CD8-positive, alpha-beta memory T cell (primary cell): Measurements from ENCODE around the gene CHPF. TPM values are rescaled to one million over a fixed set of nuclear protein-coding genes. Genes with fewer than 3 reads are reported as not detected.
A peak's percentile ranks its signal among the peaks of the same experiment; 100 is the strongest.

ENCODE experiments used
- CTCF ChIA-PET: fragments of 350-600 bp; sonication (Branson Sonifier 250); formaldehyde crosslinking; loops from one replicate; lab custom pipeline; 2021; ENCODE audit warnings: antibody characterized with exemption; lab: Charles Lee
- POLR2A ChIA-PET: fragments of 350-600 bp; sonication (Branson Sonifier 250); formaldehyde crosslinking; loops from one replicate; lab custom pipeline; 2021; ENCODE audit warnings: antibody characterized with exemption; lab: Charles Lee
- DNase-seq, 5 donors: peaks; one replicate each; pipeline versions ENCODE4 v3.0.0 to v3.0.0-alpha.2; 2020 to 2022; ENCODE audit warnings: mixed read lengths in 1 of 5
- H3K27ac ChIP-seq: one replicate; pipeline ENCODE4 v1.7.0; 2013; ENCODE audit warnings: low read depth, mild to moderate bottlenecking, low read length, moderate library complexity
- H3K27me3 ChIP-seq: 2 replicates; pipeline ENCODE4 v1.7.0; 2013; ENCODE audit warnings: low read length, mild to moderate bottlenecking; ENCODE audit not compliant: insufficient read depth, poor library complexity, severe bottlenecking
- H3K36me3 ChIP-seq: 2 replicates; pipeline ENCODE4 v1.7.0; 2013; ENCODE audit warnings: mild to moderate bottlenecking, low read length, moderate library complexity; ENCODE audit not compliant: insufficient read depth
- H3K4me1 ChIP-seq: 2 replicates; pipeline ENCODE4 v1.7.0; 2013; ENCODE audit warnings: mild to moderate bottlenecking, low read length, moderate library complexity; ENCODE audit not compliant: insufficient read depth
- H3K4me3 ChIP-seq: 2 replicates; pipeline ENCODE4 v1.7.0; 2013; ENCODE audit warnings: mild to moderate bottlenecking, low read length
- H3K9me3 ChIP-seq: 2 replicates; pipeline ENCODE4 v1.7.0; 2013; ENCODE audit warnings: mild to moderate bottlenecking, low read length
- H3K27ac Mint-ChIP-seq, 8 donors: one replicate each; pipeline ENCODE4 v1.8.0; 2020 to 2021; ENCODE audit warnings: mixed read lengths in 8 of 8, mild to moderate bottlenecking in 6 of 8, inconsistent platforms in 3 of 8, moderate library complexity in 3 of 8
- H3K27me3 Mint-ChIP-seq, 2 donors: one replicate each; pipeline ENCODE4 v1.8.0; 2020 to 2021; ENCODE audit warnings: mixed read lengths in 2 of 2, mild to moderate bottlenecking in 1 of 2, moderate library complexity in 1 of 2
- H3K36me3 Mint-ChIP-seq, 3 donors: one replicate each; pipeline ENCODE4 v1.8.0; 2020 to 2021; ENCODE audit warnings: mixed read lengths in 3 of 3, inconsistent platforms in 1 of 3, mild to moderate bottlenecking in 1 of 3
- H3K4me1 Mint-ChIP-seq, 3 donors: one replicate each; pipeline ENCODE4 v1.8.0; 2020 to 2021; ENCODE audit warnings: mixed read lengths in 3 of 3, inconsistent platforms in 1 of 3, mild to moderate bottlenecking in 1 of 3
- H3K4me3 Mint-ChIP-seq, 7 donors: one replicate each; pipeline ENCODE4 v1.8.0; 2020 to 2021; ENCODE audit warnings: mixed read lengths in 7 of 7, mild to moderate bottlenecking in 6 of 7, moderate library complexity in 4 of 7, inconsistent platforms in 2 of 7
- H3K9me3 Mint-ChIP-seq, 5 donors: one replicate each; pipeline ENCODE4 v1.8.0; 2020 to 2022; ENCODE audit warnings: mixed read lengths in 5 of 5, mild to moderate bottlenecking in 3 of 5, moderate library complexity in 2 of 5, inconsistent platforms in 1 of 5
- polyA plus RNA-seq: library from polyadenylated mRNA; unstranded; fragments of 300-500 nt; fragmentation: Illumina TruSeq; gene quantifications from one replicate; pipeline ENCODE4 v1.2.3, GENCODE V29; 2021
- total RNA-seq, 2 experiments: library from RNA; stranded (reverse); gene quantifications; one replicate each; pipeline ENCODE4 v1.2.3, GENCODE V29; 2021

Gene CHPF
- total and polyA plus RNA-seq, 3 experiments from 2014 or later, result 8.7 to 36.5 (median 32.9) TPM

DNA sequence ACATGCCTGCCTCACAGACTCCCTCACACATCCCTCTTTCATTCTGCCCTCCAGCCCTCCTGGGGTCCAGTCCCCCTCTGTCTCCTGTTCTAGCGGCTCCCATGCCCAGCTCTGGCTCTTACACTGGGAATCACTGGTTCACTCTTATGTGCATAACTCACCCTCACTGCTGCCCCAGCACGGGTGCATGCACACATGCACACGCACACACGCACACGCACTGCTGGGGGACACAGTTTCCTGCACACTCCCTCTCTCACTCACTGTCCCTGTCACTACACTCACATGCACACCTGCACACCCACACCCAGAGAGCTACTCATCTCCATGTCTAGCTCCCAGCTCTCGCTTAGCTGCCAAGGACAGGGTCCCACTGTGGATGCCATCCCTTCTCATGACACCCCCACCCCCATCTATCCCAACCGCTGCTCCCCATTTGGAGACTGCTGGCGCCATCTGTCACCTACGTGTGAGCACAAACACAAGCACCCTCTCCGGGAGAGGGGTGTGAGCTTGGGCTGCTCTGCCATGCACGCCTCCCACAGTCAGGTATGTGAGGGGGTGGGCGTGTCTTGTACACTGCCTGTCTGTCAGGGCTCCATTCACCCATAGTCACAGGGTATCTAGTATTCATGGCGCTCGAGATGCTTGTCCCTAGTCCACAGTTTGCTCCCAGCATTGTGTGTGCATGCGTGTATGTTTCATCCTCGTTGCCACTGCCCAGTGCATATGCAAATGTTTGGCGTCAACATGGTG lies 27.6 kb downstream of the CHPF start:
- no peak overlapping the region for H3K4me3 Mint-ChIP-seq
- Histone ChIP-seq H3K27me3 (peaks cover 12% of the 10 kb centered on the region), H3K4me1 (no peaks in the 10 kb centered on the region)

DNA sequence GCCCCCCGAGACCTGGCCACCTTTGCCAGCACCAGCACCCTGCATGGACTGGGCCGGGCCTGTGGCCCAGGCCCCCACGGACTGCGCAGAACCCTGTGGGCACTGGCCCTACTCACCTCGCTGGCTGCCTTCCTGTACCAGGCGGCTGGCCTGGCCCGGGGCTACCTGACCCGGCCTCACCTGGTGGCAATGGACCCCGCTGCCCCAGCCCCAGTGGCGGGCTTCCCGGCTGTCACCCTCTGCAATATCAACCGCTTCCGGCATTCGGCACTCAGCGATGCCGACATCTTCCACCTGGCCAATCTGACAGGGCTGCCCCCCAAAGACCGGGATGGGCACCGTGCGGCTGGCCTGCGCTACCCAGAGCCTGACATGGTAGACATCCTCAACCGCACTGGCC lies 28.8 kb downstream of the CHPF start:
- Histone ChIP-seq H3K36me3 (no peaks in the 10 kb centered on the region), H3K27ac (no peak overlapping the region), H3K27me3 (peaks cover 12% of the 10 kb centered on the region), H3K4me3 (no peak overlapping the region), H3K4me1 (peaks cover 6% of the 10 kb centered on the region), H3K9me3 (no peaks in the 10 kb centered on the region)
- H3K27ac Mint-ChIP-seq, result no peak overlapping the region
- H3K27me3 Mint-ChIP-seq, result peaks cover 68 to 89% of the 10 kb centered on the region in 2 donors
- peaks cover 0 to 4% (median 0%) of the 10 kb centered on the region in 5 donors for H3K9me3 Mint-ChIP-seq
- no peak for DNase-seq
- CTCF ChIA-PET, result interaction anchor here (1.4 kb wide), 1 partner anchor 14 kb away, joined by 3 read pairs; no protein-coding TSS in a partner anchor
- H3K36me3 Mint-ChIP-seq, result peaks cover 0 to 4% (median 0%) of the 10 kb centered on the region in 3 donors
- H3K4me3 Mint-ChIP-seq, result no peak overlapping the region
- peaks cover 14 to 34% (median 16%) of the 10 kb centered on the region in 3 donors for H3K4me1 Mint-ChIP-seq
- POLR2A ChIA-PET, result no interaction called here

More for the DNA sequence above, 27.6 kb downstream of the CHPF start:
- Histone ChIP-seq H3K4me3 (no peak overlapping the region), H3K36me3 (no peaks in the 10 kb centered on the region), H3K27ac (peak overlapping the region; percentile 47), H3K9me3 (no peaks in the 10 kb centered on the region)
- peaks cover 63 to 89% of the 10 kb centered on the region in 2 donors for H3K27me3 Mint-ChIP-seq
- peaks cover 9 to 26% (median 10%) of the 10 kb centered on the region in 3 donors for H3K4me1 Mint-ChIP-seq
- peaks cover 0 to 4% (median 0%) of the 10 kb centered on the region in 3 donors for H3K36me3 Mint-ChIP-seq
- H3K27ac Mint-ChIP-seq, result peak overlapping the region in 1 of 8 donors; percentile 48
- no peak for DNase-seq
- ChIA-PET CTCF (no interaction called here), POLR2A (no interaction called here)
- H3K9me3 Mint-ChIP-seq, result peaks cover 0 to 2% (median 0%) of the 10 kb centered on the region in 5 donors

DNA sequence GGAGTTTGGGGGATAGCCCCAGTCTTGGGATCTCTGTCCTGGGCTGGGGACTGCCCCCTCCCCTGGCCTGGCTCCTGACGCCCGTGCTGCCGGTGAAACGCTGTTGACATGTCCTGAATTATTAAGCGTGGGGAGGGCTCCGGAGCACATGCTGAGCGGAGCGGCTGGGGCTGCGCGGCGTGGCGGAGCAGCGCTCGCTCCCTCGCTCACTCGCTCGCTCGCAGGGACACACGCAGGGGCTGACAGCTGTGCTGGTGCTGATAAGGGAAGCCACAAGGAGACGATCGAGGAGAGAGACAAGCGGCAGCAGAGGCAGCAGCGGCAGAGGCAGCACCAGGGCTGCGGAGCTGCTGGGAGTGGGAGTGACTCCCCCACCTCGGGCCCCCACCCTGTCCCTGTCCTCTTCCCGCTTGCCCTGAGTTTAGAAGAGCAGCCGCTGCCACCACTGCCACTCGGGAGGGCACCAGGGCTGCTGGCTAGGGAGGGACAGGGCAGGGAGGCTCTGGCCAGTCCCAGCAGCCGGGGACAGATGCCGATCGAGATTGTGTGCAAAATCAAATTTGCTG lies 29.3 kb downstream of the CHPF start, which contains the start of gene ASIC4:
ASIC4 (plus strand) TSS at position 287 of the 566 bp plus-strand sequence; CDS start at position 530, 243 bp downstream.
- H3K9me3 Mint-ChIP-seq, result peaks cover 0 to 4% (median 0%) of the 10 kb centered on the region in 5 donors
- POLR2A ChIA-PET, result no interaction called here
- H3K27ac Mint-ChIP-seq, result peak within 1 kb of the TSS in 1 of 8 donors; percentile 49

DNA sequence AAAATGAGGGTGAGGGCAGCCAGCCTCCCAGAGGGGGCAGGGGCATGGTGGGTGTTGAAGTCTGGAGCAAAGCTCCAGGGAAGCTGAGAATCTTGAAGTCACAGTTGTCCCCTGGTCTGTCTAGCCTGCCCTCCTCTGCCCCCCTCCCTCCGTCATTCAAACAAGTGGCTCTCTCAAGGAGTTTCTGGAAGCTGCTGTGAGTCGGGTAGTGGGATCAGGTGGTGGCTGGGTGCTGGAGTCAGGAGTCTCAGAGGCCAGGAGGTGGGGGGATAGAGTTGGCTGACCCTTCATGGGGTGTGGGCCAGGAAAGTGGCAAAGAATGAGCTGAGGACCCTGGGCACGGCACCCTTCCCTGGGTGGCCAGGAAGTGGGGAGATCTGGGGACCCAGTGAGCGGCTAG lies 29.8 kb downstream of the CHPF start:
- H3K4me3 ChIP-seq, result no peak overlapping the region
- H3K9me3 Mint-ChIP-seq, result peaks cover 0 to 4% (median 0%) of the 10 kb centered on the region in 5 donors
- no peak overlapping the region for H3K27ac Mint-ChIP-seq
- H3K27me3 ChIP-seq, result peaks cover 12% of the 10 kb centered on the region
- peaks cover 67 to 87% of the 10 kb centered on the region in 2 donors for H3K27me3 Mint-ChIP-seq
- no peak for DNase-seq
- ChIA-PET POLR2A (no interaction called here), CTCF (interaction anchor here (1.0 kb wide), 1 partner anchor 16 kb away, joined by 5 read pairs; no protein-coding TSS in a partner anchor)
- peaks cover 15% of the 10 kb centered on the region for H3K4me1 ChIP-seq
- H3K4me1 Mint-ChIP-seq, result peaks cover 17 to 42% (median 20%) of the 10 kb centered on the region in 3 donors
- H3K4me3 Mint-ChIP-seq, result peak overlapping the region in 4 of 7 donors; percentile 3 to 47 (median 41)
- H3K36me3 Mint-ChIP-seq, result no peaks in the 10 kb centered on the region
- H3K27ac ChIP-seq, result peak overlapping the region; percentile 31
- H3K36me3 ChIP-seq, result no peaks in the 10 kb centered on the region
- H3K9me3 ChIP-seq, result no peaks in the 10 kb centered on the region

More for the DNA sequence above, 29.3 kb downstream of the CHPF start, which contains the start of gene ASIC4:
- Histone ChIP-seq H3K27me3 (peaks cover 12% of the 10 kb centered on the region), H3K36me3 (no peaks in the 10 kb centered on the region), H3K4me3 (no peak within 1 kb of the TSS), H3K9me3 (no peaks in the 10 kb centered on the region), H3K4me1 (peaks cover 11% of the 10 kb centered on the region), H3K27ac (peak within 1 kb of the TSS; percentile 31)
- peaks cover 0 to 2% (median 0%) of the 10 kb centered on the region in 3 donors for H3K36me3 Mint-ChIP-seq
- peaks cover 17 to 40% (median 20%) of the 10 kb centered on the region in 3 donors for H3K4me1 Mint-ChIP-seq
- DNase-seq, result no peak
- H3K4me3 Mint-ChIP-seq, result peak within 1 kb of the TSS in 4 of 7 donors; percentile 37 to 70 (median 46)
- CTCF ChIA-PET, result interaction anchor here (1.0 to 1.4 kb wide), 2 partner anchors 14 to 16 kb away, joined by 3 to 5 read pairs; no protein-coding TSS in a partner anchor
- H3K27me3 Mint-ChIP-seq, result peaks cover 69 to 90% of the 10 kb centered on the region in 2 donors

DNA sequence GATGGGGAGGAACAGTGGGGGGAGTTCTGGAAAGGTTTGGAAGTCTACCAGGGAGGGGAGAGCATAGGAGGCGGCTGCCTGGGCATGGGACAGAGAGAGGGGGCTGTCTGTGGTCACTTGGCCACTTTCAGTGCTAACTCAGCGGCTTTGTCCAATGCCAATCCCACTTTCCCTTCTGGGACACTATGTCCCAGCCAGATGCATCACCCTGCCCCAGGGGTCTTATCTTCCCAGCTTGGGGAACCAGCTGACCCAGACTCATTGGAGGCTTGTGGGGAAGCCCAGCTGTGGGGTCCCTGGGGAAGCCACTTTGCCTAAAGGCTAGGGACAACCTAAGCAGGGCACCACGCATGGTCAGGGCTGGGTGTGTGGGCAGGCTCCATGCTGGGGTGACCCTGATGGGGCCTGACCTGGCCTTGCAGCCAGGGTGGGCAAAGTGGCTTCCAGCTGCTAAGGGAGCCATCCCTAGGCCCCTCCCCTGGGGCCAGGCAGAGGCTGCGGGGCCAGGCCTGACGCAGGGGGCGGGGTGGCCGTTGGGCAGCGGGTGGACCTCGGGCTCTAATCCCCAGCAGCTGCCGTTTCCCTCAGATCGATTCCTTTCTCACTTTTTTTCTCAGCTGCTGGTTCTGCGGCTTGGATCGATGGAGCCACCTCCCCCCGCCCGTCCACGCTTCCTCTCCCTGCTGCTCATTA lies 30.9 kb downstream of the CHPF start:
- Histone ChIP-seq H3K9me3 (no peaks in the 10 kb centered on the region), H3K36me3 (no peaks in the 10 kb centered on the region), H3K4me3 (no peak overlapping the region), H3K27ac (no peak overlapping the region), H3K4me1 (peaks cover 15% of the 10 kb centered on the region), H3K27me3 (peaks cover 12% of the 10 kb centered on the region)
- Mint-ChIP-seq H3K4me1 (peaks cover 17 to 42% (median 20%) of the 10 kb centered on the region in 3 donors), H3K27me3 (peaks cover 64 to 80% of the 10 kb centered on the region in 2 donors), H3K36me3 (peaks cover 0 to 2% (median 0%) of the 10 kb centered on the region in 3 donors), H3K27ac (no peak overlapping the region), H3K9me3 (peaks cover 0 to 4% (median 0%) of the 10 kb centered on the region in 5 donors), H3K4me3 (no peak overlapping the region)
- CTCF ChIA-PET, result interaction anchor here (1.7 to 6.7 kb wide), 3 partner anchors 17 to 29 kb away, joined by 8 to 36 read pairs (median 12); partner anchors contain the start of gene GMPPA
- POLR2A ChIA-PET, result no interaction called here
- no peak for DNase-seq

DNA sequence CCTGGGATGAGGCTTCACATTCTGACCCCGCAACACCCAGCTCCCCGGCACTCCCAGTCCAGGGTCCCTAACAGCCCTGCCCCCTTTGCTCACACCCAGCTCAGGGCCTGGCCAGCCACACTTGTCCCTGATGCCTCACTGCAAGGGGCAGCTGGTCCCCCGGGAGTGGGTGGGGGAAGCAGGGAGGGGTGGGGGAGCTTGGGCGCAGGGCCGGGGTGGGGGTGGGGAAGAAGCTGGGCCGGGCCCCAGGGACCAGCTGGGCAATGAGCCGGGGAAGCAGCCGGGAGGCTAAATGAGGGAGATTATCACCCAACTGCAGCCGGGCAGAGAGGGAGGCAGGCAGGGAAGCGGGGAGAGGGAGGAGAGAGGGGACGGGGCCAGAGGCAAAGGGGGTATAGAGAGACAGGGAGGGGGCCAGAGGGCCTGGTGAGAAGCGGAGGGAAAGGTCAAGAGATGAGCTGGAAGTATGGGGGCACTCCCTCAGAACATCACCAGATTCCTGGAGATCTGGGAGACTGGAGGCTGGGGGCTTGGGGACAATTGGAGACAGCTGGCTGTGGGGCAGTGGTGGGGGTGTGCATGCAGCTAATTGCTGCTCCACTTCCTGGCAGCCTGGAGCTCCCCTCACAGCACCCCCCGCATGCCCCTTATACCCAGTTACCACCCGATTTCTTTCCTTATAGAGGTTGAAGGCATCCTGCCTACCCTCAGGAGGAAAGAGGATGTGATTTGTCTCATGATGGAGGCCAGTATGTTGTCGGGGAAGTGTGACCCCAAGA lies 31.9 kb downstream of the CHPF start:
- H3K27ac ChIP-seq, result no peak overlapping the region
- no peak overlapping the region for H3K27ac Mint-ChIP-seq
- H3K4me3 Mint-ChIP-seq, result peak overlapping the region in 1 of 7 donors; percentile 4
- no peak overlapping the region for H3K4me3 ChIP-seq
- ChIA-PET CTCF (interaction anchor here (0.9 to 6.7 kb wide), 4 partner anchors 14 to 30 kb away, joined by 4 to 36 read pairs (median 10); partner anchors contain the start of gene GMPPA), POLR2A (no interaction called here)
- H3K9me3 Mint-ChIP-seq, result peaks cover 0 to 4% (median 0%) of the 10 kb centered on the region in 5 donors
- H3K9me3 ChIP-seq, result no peaks in the 10 kb centered on the region
- peaks cover 12% of the 10 kb centered on the region for H3K27me3 ChIP-seq
- no peak for DNase-seq
- peaks cover 15% of the 10 kb centered on the region for H3K4me1 ChIP-seq
- H3K4me1 Mint-ChIP-seq, result peaks cover 17 to 42% (median 20%) of the 10 kb centered on the region in 3 donors
- H3K27me3 Mint-ChIP-seq, result peaks cover 54 to 74% of the 10 kb centered on the region in 2 donors
- H3K36me3 Mint-ChIP-seq, result peaks cover 0 to 8% (median under 1%) of the 10 kb centered on the region in 3 donors
- no peaks in the 10 kb centered on the region for H3K36me3 ChIP-seq
